GM23338 (cell line): ENCODE data around the gene GOSR1. TPM values are rescaled to one million over a fixed set of nuclear protein-coding genes. Genes with fewer than 3 reads are reported as not detected.

Source experiments
- ATAC-seq: fragments of 200-7000 bp; cut with Tn5 transposase; 3 replicates; pipeline ENCODE4 v1.9.1; 2020
- DNase-seq: peaks from one replicate; pipeline ENCODE4 v3.0.0-alpha.2; 2015; ENCODE audit warnings: low spot score
- H2AFZ ChIP-seq: fragments of 200-600 bp; sonication (generic); 2 replicates; pipeline ENCODE4 v1.8.0; 2016; ENCODE audit warnings: antibody characterized with exemption, mild to moderate bottlenecking, moderate library complexity
- H3F3A ChIP-seq: fragments of 200-600 bp; sonication (generic); replicated peaks from 2 replicates; pipeline ENCODE4 v1.8.0; 2017; ENCODE audit warnings: antibody characterized with exemption, mixed run types, low read depth
- H3K27ac ChIP-seq: fragments of 200-600 bp; sonication (generic); 2 replicates; pipeline ENCODE4 v1.6.1; 2016; ENCODE audit warnings: low read depth
- H3K27me3 ChIP-seq: fragments of 200-600 bp; sonication (generic); 2 replicates; pipeline ENCODE4 v1.8.0; 2016; ENCODE audit warnings: mild to moderate bottlenecking, mixed run types, moderate library complexity; ENCODE audit not compliant: insufficient read depth
- H3K36me3 ChIP-seq: fragments of 200-600 bp; sonication (generic); 2 replicates; pipeline ENCODE4 v1.8.0; 2016; ENCODE audit warnings: mild to moderate bottlenecking; ENCODE audit not compliant: insufficient read depth
- H3K4me1 ChIP-seq: fragments of 200-600 bp; sonication (generic); 2 replicates; pipeline ENCODE4 v1.8.0; 2016; ENCODE audit warnings: mild to moderate bottlenecking, moderate library complexity; ENCODE audit not compliant: insufficient read depth
- H3K4me2 ChIP-seq: fragments of 200-600 bp; sonication (generic); 2 replicates; pipeline ENCODE4 v1.7.1; 2017; ENCODE audit warnings: mixed run types
- H3K4me3 ChIP-seq: fragments of 200-600 bp; sonication (generic); 2 replicates; pipeline ENCODE4 v1.6.1; 2016; ENCODE audit warnings: mixed run types
- H3K79me2 ChIP-seq: fragments of 200-600 bp; sonication (generic); replicated peaks from 2 replicates; pipeline ENCODE4 v1.8.0; 2017; ENCODE audit warnings: mild to moderate bottlenecking; ENCODE audit not compliant: insufficient read depth
- H3K9me2 ChIP-seq: fragments of 200-600 bp; sonication (generic); 2 replicates; pipeline ENCODE4 v1.8.0; 2017; ENCODE audit not compliant: insufficient read depth
- H4K20me1 ChIP-seq: fragments of 200-600 bp; sonication (generic); replicated peaks from 2 replicates; pipeline ENCODE4 v1.8.0; 2017; ENCODE audit warnings: mild to moderate bottlenecking; ENCODE audit not compliant: insufficient read depth
- H3K27ac Mint-ChIP-seq: 2 replicates; pipeline ENCODE4 v1.8.0; 2020; ENCODE audit warnings: inconsistent platforms, mild to moderate bottlenecking, moderate library complexity, mixed read lengths
- H3K27me3 Mint-ChIP-seq: 3 replicates; pipeline ENCODE4 v1.8.0; 2022; ENCODE audit warnings: low read depth, mild to moderate bottlenecking, moderate library complexity, mixed read lengths, inconsistent platforms; ENCODE audit not compliant: insufficient read depth, poor library complexity
- H3K36me3 Mint-ChIP-seq: 3 replicates; pipeline ENCODE4 v1.8.0; 2021; ENCODE audit warnings: low read depth, mild to moderate bottlenecking, inconsistent platforms, moderate library complexity, mixed read lengths
- H3K4me1 Mint-ChIP-seq: 3 replicates; pipeline ENCODE4 v1.8.0; 2020; ENCODE audit warnings: mild to moderate bottlenecking, inconsistent platforms, mixed read lengths
- H3K4me3 Mint-ChIP-seq: 3 replicates; pipeline ENCODE4 v1.8.0; 2021; ENCODE audit warnings: moderate library complexity, mild to moderate bottlenecking, inconsistent platforms, mixed read lengths
- H3K9me3 Mint-ChIP-seq: 3 replicates; pipeline ENCODE4 v1.8.0; 2020; ENCODE audit warnings: moderate library complexity, mild to moderate bottlenecking, inconsistent platforms, mixed read lengths
- CREB1 ChIP-seq: fragments of 250-450 bp; sonication (Bioruptor Pico); IDR thresholded peaks from 2 replicates; pipeline ENCODE4 v1.5.0; 2020; ENCODE audit warnings: low read depth, mild to moderate bottlenecking, moderate library complexity
- EZH2 ChIP-seq: fragments of 200-600 bp; sonication (generic); IDR thresholded peaks from one replicate; pipeline ENCODE4 v1.8.0; 2017; ENCODE audit warnings: antibody characterized with exemption, mild to moderate bottlenecking, low read depth; ENCODE audit not compliant: unreplicated experiment
- EZH2phosphoT487 ChIP-seq: fragments of 200-600 bp; sonication (generic); IDR thresholded peaks from one replicate; pipeline ENCODE4 v1.8.1; 2018; ENCODE audit warnings: antibody characterized with exemption; ENCODE audit not compliant: unreplicated experiment
- JUNB ChIP-seq: IDR thresholded peaks from one replicate; pipeline ENCODE4 v1.6.1; 2016; ENCODE audit warnings: antibody characterized with exemption; ENCODE audit not compliant: unreplicated experiment
- NANOG ChIP-seq: IDR thresholded peaks from 2 replicates; pipeline ENCODE4 v1.6.1; 2016; ENCODE audit warnings: antibody characterized with exemption, borderline replicate concordance
- POLR2AphosphoS5 ChIP-seq: IDR thresholded peaks from 2 replicates; pipeline ENCODE4 v1.6.1; 2016; ENCODE audit warnings: antibody characterized with exemption, low read depth
- STAT1 ChIP-seq: IDR thresholded peaks from one replicate; pipeline ENCODE4 v1.6.1; 2016; ENCODE audit warnings: antibody characterized with exemption; ENCODE audit not compliant: unreplicated experiment
- ZNF331 ChIP-seq: fragments of 250-450 bp; sonication (Bioruptor Pico); IDR thresholded peaks from 2 replicates; pipeline ENCODE4 v1.5.0; 2020; ENCODE audit warnings: low read depth, mild to moderate bottlenecking, moderate library complexity
- polyA plus RNA-seq: library from polyadenylated mRNA; unstranded; fragments of >200 nt; fragmentation: Nextera tagmentation; extraction: Ambion mirVana; gene quantifications from 2 replicates; pipeline ENCODE4 v1.2.1, GENCODE V29; 2016
- total RNA-seq: library from RNA; depleted of rRNA; stranded (reverse); fragments of >200 nt; shearing (Covaris generic); gene quantifications from 2 replicates; pipeline ENCODE4 v1.2.3, GENCODE V29; 2014
- TF ChIP-seq, protein P1 (sequence below), 2 experiments: fragments of 200-600 bp in 1 of 2; sonication (generic) in 1 of 2; conservative IDR thresholded peaks; 2 replicates each; pipeline versions ENCODE4 v1.5.1 to v1.6.1; 2016 to 2017; ENCODE audit warnings: antibody characterized with exemption in 2 of 2, low read depth in 2 of 2, mild to moderate bottlenecking in 2 of 2, moderate library complexity in 1 of 2
- TF ChIP-seq, protein P2 (sequence below): fragments of 250-450 bp; sonication (Bioruptor Pico); IDR thresholded peaks from 2 replicates; pipeline ENCODE4 v1.5.0; 2020; ENCODE audit warnings: mild to moderate bottlenecking, moderate library complexity
- TF ChIP-seq, protein P3 (sequence below): IDR thresholded peaks from one replicate; pipeline ENCODE4 v1.6.1; 2018; ENCODE audit warnings: antibody characterized with exemption; ENCODE audit not compliant: unreplicated experiment
- TF ChIP-seq, protein P4 (sequence below): IDR thresholded peaks from 2 replicates; pipeline ENCODE4 v1.6.1; 2016; ENCODE audit warnings: antibody characterized with exemption

GOSR1 gene
- total and polyA plus RNA-seq, 2 experiments from 2014 or later, result 33.4 to 74.1 TPM

DNA sequence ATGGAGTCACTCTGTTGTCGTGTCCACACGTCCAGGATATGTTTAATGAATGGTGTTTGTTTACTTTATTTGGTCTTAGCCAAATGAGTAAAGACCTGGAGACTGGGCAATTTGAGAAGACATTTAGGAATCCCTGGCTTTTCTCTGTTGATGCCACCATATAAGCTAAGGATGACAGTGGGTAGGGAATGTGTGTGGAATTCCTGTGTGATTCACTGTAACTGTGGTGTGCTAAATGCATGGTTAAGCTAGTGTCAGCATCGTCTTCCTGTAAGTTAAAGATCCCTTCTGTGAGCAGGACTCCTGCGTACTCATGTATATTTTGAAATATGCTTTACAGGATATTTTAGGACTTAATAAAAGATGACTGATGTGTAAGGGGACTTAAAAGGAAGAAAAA lies 26.4 kb downstream of the GOSR1 start:
- Mint-ChIP-seq H3K4me3 (no peak overlapping the region), H3K27me3 (peaks cover 1% of the 10 kb centered on the region), H3K36me3 (peaks cover 65% of the 10 kb centered on the region; the same call in 2 of the 3 replicates), H3K9me3 (no peaks in the 10 kb centered on the region), H3K4me1 (peaks cover 8% of the 10 kb centered on the region; the same call in 2 of the 3 replicates), H3K27ac (no peak overlapping the region)
- no peaks in the 10 kb centered on the region; the same call in 1 of the 2 replicates for H3K79me2 ChIP-seq
- no peaks in the 10 kb centered on the region for H3K27me3 ChIP-seq
- no peak overlapping the region for H2AFZ ChIP-seq
- H3K27ac ChIP-seq, result no peak overlapping the region
- ATAC-seq, result no peak
- H3F3A ChIP-seq, result no peaks in the 10 kb centered on the region
- TF ChIP-seq, protein P1, sequence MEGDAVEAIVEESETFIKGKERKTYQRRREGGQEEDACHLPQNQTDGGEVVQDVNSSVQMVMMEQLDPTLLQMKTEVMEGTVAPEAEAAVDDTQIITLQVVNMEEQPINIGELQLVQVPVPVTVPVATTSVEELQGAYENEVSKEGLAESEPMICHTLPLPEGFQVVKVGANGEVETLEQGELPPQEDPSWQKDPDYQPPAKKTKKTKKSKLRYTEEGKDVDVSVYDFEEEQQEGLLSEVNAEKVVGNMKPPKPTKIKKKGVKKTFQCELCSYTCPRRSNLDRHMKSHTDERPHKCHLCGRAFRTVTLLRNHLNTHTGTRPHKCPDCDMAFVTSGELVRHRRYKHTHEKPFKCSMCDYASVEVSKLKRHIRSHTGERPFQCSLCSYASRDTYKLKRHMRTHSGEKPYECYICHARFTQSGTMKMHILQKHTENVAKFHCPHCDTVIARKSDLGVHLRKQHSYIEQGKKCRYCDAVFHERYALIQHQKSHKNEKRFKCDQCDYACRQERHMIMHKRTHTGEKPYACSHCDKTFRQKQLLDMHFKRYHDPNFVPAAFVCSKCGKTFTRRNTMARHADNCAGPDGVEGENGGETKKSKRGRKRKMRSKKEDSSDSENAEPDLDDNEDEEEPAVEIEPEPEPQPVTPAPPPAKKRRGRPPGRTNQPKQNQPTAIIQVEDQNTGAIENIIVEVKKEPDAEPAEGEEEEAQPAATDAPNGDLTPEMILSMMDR (conservative IDR thresholded peaks at IDR 0.05; ENCODE audit: low read depth in 2 of 2), result no peak
- no peak for TF ChIP-seq NANOG
- TF ChIP-seq EZH2, result no peak
- TF ChIP-seq ZNF331 (CRISPR knock-in tag), result no peak
- TF ChIP-seq, protein P2, sequence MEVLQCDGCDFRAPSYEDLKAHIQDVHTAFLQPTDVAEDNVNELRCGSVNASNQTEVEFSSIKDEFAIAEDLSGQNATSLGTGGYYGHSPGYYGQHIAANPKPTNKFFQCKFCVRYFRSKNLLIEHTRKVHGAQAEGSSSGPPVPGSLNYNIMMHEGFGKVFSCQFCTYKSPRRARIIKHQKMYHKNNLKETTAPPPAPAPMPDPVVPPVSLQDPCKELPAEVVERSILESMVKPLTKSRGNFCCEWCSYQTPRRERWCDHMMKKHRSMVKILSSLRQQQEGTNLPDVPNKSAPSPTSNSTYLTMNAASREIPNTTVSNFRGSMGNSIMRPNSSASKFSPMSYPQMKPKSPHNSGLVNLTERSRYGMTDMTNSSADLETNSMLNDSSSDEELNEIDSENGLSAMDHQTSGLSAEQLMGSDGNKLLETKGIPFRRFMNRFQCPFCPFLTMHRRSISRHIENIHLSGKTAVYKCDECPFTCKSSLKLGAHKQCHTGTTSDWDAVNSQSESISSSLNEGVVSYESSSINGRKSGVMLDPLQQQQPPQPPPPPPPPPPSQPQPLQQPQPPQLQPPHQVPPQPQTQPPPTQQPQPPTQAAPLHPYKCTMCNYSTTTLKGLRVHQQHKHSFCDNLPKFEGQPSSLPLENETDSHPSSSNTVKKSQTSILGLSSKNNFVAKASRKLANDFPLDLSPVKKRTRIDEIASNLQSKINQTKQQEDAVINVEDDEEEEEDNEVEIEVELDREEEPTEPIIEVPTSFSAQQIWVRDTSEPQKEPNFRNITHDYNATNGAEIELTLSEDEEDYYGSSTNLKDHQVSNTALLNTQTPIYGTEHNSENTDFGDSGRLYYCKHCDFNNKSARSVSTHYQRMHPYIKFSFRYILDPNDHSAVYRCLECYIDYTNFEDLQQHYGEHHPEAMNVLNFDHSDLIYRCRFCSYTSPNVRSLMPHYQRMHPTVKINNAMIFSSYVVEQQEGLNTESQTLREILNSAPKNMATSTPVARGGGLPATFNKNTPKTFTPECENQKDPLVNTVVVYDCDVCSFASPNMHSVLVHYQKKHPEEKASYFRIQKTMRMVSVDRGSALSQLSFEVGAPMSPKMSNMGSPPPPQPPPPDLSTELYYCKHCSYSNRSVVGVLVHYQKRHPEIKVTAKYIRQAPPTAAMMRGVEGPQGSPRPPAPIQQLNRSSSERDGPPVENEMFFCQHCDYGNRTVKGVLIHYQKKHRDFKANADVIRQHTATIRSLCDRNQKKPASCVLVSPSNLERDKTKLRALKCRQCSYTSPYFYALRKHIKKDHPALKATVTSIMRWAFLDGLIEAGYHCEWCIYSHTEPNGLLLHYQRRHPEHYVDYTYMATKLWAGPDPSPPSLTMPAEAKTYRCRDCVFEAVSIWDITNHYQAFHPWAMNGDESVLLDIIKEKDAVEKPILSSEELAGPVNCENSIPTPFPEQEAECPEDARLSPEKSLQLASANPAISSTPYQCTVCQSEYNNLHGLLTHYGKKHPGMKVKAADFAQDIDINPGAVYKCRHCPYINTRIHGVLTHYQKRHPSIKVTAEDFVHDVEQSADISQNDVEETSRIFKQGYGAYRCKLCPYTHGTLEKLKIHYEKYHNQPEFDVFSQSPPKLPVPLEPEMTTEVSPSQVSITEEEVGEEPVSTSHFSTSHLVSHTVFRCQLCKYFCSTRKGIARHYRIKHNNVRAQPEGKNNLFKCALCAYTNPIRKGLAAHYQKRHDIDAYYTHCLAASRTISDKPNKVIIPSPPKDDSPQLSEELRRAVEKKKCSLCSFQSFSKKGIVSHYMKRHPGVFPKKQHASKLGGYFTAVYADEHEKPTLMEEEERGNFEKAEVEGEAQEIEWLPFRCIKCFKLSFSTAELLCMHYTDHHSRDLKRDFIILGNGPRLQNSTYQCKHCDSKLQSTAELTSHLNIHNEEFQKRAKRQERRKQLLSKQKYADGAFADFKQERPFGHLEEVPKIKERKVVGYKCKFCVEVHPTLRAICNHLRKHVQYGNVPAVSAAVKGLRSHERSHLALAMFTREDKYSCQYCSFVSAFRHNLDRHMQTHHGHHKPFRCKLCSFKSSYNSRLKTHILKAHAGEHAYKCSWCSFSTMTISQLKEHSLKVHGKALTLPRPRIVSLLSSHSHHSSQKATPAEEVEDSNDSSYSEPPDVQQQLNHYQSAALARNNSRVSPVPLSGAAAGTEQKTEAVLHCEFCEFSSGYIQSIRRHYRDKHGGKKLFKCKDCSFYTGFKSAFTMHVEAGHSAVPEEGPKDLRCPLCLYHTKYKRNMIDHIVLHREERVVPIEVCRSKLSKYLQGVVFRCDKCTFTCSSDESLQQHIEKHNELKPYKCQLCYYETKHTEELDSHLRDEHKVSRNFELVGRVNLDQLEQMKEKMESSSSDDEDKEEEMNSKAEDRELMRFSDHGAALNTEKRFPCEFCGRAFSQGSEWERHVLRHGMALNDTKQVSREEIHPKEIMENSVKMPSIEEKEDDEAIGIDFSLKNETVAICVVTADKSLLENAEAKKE (CRISPR knock-in tag), result no peak
- TF ChIP-seq CREB1 (CRISPR knock-in tag), result no peak
- TF ChIP-seq, protein P3, sequence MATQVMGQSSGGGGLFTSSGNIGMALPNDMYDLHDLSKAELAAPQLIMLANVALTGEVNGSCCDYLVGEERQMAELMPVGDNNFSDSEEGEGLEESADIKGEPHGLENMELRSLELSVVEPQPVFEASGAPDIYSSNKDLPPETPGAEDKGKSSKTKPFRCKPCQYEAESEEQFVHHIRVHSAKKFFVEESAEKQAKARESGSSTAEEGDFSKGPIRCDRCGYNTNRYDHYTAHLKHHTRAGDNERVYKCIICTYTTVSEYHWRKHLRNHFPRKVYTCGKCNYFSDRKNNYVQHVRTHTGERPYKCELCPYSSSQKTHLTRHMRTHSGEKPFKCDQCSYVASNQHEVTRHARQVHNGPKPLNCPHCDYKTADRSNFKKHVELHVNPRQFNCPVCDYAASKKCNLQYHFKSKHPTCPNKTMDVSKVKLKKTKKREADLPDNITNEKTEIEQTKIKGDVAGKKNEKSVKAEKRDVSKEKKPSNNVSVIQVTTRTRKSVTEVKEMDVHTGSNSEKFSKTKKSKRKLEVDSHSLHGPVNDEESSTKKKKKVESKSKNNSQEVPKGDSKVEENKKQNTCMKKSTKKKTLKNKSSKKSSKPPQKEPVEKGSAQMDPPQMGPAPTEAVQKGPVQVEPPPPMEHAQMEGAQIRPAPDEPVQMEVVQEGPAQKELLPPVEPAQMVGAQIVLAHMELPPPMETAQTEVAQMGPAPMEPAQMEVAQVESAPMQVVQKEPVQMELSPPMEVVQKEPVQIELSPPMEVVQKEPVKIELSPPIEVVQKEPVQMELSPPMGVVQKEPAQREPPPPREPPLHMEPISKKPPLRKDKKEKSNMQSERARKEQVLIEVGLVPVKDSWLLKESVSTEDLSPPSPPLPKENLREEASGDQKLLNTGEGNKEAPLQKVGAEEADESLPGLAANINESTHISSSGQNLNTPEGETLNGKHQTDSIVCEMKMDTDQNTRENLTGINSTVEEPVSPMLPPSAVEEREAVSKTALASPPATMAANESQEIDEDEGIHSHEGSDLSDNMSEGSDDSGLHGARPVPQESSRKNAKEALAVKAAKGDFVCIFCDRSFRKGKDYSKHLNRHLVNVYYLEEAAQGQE, result no peak
- TF ChIP-seq STAT1, result no peak
- TF ChIP-seq EZH2phosphoT487, result no peak
- TF ChIP-seq JUNB, result no peak
- TF ChIP-seq, protein P4, sequence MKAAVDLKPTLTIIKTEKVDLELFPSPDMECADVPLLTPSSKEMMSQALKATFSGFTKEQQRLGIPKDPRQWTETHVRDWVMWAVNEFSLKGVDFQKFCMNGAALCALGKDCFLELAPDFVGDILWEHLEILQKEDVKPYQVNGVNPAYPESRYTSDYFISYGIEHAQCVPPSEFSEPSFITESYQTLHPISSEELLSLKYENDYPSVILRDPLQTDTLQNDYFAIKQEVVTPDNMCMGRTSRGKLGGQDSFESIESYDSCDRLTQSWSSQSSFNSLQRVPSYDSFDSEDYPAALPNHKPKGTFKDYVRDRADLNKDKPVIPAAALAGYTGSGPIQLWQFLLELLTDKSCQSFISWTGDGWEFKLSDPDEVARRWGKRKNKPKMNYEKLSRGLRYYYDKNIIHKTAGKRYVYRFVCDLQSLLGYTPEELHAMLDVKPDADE, result no peak
- no peak for TF ChIP-seq POLR2AphosphoS5
- no peak for DNase-seq
- H3K4me1 ChIP-seq, result peaks cover 7% of the 10 kb centered on the region
- H3K9me2 ChIP-seq, result no peaks in the 10 kb centered on the region
- peaks cover 6% of the 10 kb centered on the region; the same call in 1 of the 2 replicates for H3K36me3 ChIP-seq
- no peak overlapping the region for H3K4me3 ChIP-seq
- H3K4me2 ChIP-seq, result no peak overlapping the region
- no peaks in the 10 kb centered on the region for H4K20me1 ChIP-seq
